ENCODE measurements around the gene MGAT4C.

DNA sequence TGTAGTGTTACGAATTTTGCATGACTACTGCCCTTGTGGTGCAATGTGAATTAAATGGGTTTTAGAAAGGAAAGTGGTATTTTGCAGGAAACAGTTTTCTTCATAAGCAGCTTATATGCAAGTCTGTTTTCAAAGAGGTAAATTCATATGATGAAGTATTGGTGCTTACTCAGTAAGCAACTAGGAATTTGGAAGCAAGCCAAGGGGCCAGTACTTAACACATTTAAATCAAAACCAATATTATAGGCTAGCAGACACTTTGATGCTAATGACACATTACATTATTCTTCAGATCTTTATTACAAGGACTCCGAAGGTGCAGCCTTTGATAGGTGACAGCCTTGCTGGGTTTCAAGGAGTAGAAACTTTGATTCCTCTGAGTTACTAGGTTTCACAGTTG, 23.1 kb downstream of the MGAT4C start:
- TF ChIP-seq JUN (IDR thresholded peaks at IDR 0.05; ENCODE audit: borderline replicate concordance, insufficient read depth, insufficient read length, low read depth) (no peak), POLR2A (IDR thresholded peaks at IDR 0.05; ENCODE audit: low read depth, low read length) (no peak), EZH2 (IDR thresholded peaks at IDR 0.05; ENCODE audit: borderline replicate concordance, low read depth, low read length, severe bottlenecking) (no peak), GATA2 (IDR thresholded peaks at IDR 0.05; ENCODE audit: insufficient read depth, insufficient read length, low read depth, low read length) (no peak), POLR2AphosphoS5 (IDR thresholded peaks at IDR 0.05; ENCODE audit: insufficient read depth, low read depth, low read length) (no peak)
- TF ChIP-seq, protein P1, sequence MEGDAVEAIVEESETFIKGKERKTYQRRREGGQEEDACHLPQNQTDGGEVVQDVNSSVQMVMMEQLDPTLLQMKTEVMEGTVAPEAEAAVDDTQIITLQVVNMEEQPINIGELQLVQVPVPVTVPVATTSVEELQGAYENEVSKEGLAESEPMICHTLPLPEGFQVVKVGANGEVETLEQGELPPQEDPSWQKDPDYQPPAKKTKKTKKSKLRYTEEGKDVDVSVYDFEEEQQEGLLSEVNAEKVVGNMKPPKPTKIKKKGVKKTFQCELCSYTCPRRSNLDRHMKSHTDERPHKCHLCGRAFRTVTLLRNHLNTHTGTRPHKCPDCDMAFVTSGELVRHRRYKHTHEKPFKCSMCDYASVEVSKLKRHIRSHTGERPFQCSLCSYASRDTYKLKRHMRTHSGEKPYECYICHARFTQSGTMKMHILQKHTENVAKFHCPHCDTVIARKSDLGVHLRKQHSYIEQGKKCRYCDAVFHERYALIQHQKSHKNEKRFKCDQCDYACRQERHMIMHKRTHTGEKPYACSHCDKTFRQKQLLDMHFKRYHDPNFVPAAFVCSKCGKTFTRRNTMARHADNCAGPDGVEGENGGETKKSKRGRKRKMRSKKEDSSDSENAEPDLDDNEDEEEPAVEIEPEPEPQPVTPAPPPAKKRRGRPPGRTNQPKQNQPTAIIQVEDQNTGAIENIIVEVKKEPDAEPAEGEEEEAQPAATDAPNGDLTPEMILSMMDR (IDR thresholded peaks at IDR 0.05; ENCODE audit: extremely low read depth in 1 of 2, insufficient read depth in 1 of 2, low read depth in 1 of 2, low read length in 2 of 2): no peak
- TF ChIP-seq, protein P2, sequence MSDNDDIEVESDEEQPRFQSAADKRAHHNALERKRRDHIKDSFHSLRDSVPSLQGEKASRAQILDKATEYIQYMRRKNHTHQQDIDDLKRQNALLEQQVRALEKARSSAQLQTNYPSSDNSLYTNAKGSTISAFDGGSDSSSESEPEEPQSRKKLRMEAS (IDR thresholded peaks at IDR 0.05; ENCODE audit: insufficient read depth, insufficient read length): no peak

Data from endothelial cell of umbilical vein (primary cell).